K562 (cell line): Measurements from ENCODE around the gene CRYBG3. TPM values are rescaled to one million over a fixed set of nuclear protein-coding genes. Genes with fewer than 3 reads are reported as not detected.
A peak's percentile ranks its signal among the peaks of the same experiment; 100 is the strongest.

Source experiments
- CHAMP1 ChIP-seq: fragments of 450-650 bp; IDR thresholded peaks from 2 replicates; pipeline ENCODE4 v1.6.1; 2016; ENCODE audit warnings: mild to moderate bottlenecking
- FUS ChIP-seq: fragments of 200-400 bp; formaldehyde crosslinking; optimal IDR thresholded peaks from 2 replicates; pipeline ENCODE3; 2017; ENCODE audit warnings: low read depth, low read length
- HMBOX1 ChIP-seq: sonication (generic); IDR thresholded peaks from 2 replicates; pipeline ENCODE4 v1.6.1; 2016
- KLF16 ChIP-seq: IDR thresholded peaks from 2 replicates; pipeline ENCODE4 v1.6.1; 2016; ENCODE audit warnings: antibody characterized with exemption
- MAZ ChIP-seq, 2 experiments: fragments of 450-650 bp in 1 of 2; sonication (generic) in 1 of 2; formaldehyde crosslinking; IDR thresholded peaks in 1 of 2; conservative IDR thresholded peaks in 1 of 2; 2 replicates each; pipeline versions ENCODE4 v1.4.0 to v1.5.0; 2020; ENCODE audit warnings: mild to moderate bottlenecking in 1 of 2, missing genetic modification reagents in 1 of 2
- PBX2 ChIP-seq, 2 experiments: IDR thresholded peaks in 1 of 2; conservative IDR thresholded peaks in 1 of 2; 2 replicates each; pipeline ENCODE4 v1.6.1; 2016; ENCODE audit warnings: low read depth in 2 of 2, mild to moderate bottlenecking in 1 of 2, missing compliant biosample characterization in 1 of 2, missing genetic modification characterization in 1 of 2, moderate library complexity in 1 of 2
- PRMT5 ChIP-seq: sonication (generic); formaldehyde crosslinking; IDR thresholded peaks from 2 replicates; pipeline ENCODE4 v1.5.0; 2020; ENCODE audit warnings: missing genetic modification reagents
- RBM25 ChIP-seq: fragments of 200-400 bp; formaldehyde crosslinking; IDR thresholded peaks from 2 replicates; pipeline ENCODE4 v1.6.1; 2018; ENCODE audit warnings: low read length, low read depth, moderate library complexity; ENCODE audit not compliant: severe bottlenecking
- TCF3 ChIP-seq: sonication (generic); formaldehyde crosslinking; IDR thresholded peaks from 2 replicates; pipeline ENCODE4 v1.4.0; 2020; ENCODE audit warnings: mild to moderate bottlenecking, missing genetic modification reagents
- TRIM24 ChIP-seq, 2 experiments: fragments of 450-650 bp; IDR thresholded peaks; 2 replicates each; pipeline ENCODE4 v1.6.1; 2016
- ZNF133 ChIP-seq: fragments of 250-450 bp; sonication (Bioruptor Pico); IDR thresholded peaks from 2 replicates; pipeline ENCODE4 v1.4.0; 2020; ENCODE audit warnings: mild to moderate bottlenecking
- ZNF764 ChIP-seq: fragments of 250-450 bp; sonication (Bioruptor Pico); IDR thresholded peaks from 2 replicates; pipeline ENCODE4 v1.4.0; 2020; ENCODE audit warnings: low read depth, mild to moderate bottlenecking, moderate library complexity
- ZNF79 ChIP-seq: fragments of 250-450 bp; sonication (Bioruptor Pico); IDR thresholded peaks from 2 replicates; pipeline ENCODE4 v1.4.0; 2020; ENCODE audit warnings: low read depth, mild to moderate bottlenecking, moderate library complexity
- polyA plus RNA-seq, 8 experiments: library from polyadenylated mRNA; depleted of rRNA in 4 of 8; stranded (reverse) in 5 of 8; unstranded in 3 of 8; fragments of >200 nt; fragmentation: Nextera tagmentation in 2 of 8; fragmentation: Illumina TruSeq in 1 of 8; extraction: Ambion mirVana in 2 of 8; extraction: Trizol in 1 of 8; gene quantifications; 2 replicates each; pipeline versions ENCODE4 v1.2.1 to v1.2.3, GENCODE V29; 2011 to 2014; ENCODE audit warnings: inconsistent platforms in 1 of 8, missing spikeins in 1 of 8
- total RNA-seq, 7 experiments: library from RNA; depleted of rRNA in 6 of 7; stranded (reverse); fragments of >200 nt in 6 of 7; fragmentation: Illumina TruSeq in 2 of 7; extraction: Trizol in 2 of 7; gene quantifications; 2 replicates each; pipeline versions ENCODE4 v1.2.1 to v1.2.3, GENCODE V29; 2011 to 2021; ENCODE audit warnings: low replicate concordance in 1 of 7

CRYBG3 gene
- total and polyA plus RNA-seq, 9 of the 15 experiments (the other 6 are each of a cell fraction or from before 2014, with no cell fraction given): 0.08 to 0.72 (median 0.18) TPM

- TF ChIP-seq KLF16 (no peak), FUS (no peak), RBM25 (no peak), PBX2 (CRISPR knock-in tag; IDR thresholded peaks at IDR 0.05; ENCODE audit: low read depth) (no peak), PBX2 (tag; conservative IDR thresholded peaks at IDR 0.05; ENCODE audit: low read depth) (peak; percentile 66), CHAMP1 (no peak), PRMT5 (CRISPR knock-in tag) (no peak), ZNF764 (CRISPR knock-in tag) (no peak), ZNF133 (no peak), TCF3 (CRISPR knock-in tag) (peak; percentile 77), MAZ (CRISPR knock-in tag; conservative IDR thresholded peaks at IDR 0.05 in 1 of 2, IDR thresholded peaks at IDR 0.05 in 1 of 2) (no peak), TRIM24 (IDR thresholded peaks at IDR 0.05) (peak; percentile 26 to 52; a peak in 1 of 4 replicates), ZNF79 (CRISPR knock-in tag) (no peak), HMBOX1 (peak; percentile 44; the same call in 1 of the 2 replicates)
Measured at GRCh38 chr3:97932387-97932801, 110.6 kb downstream of the CRYBG3 start (continued).
